ENCODE results near the gene IL17F.
A peak's percentile ranks its signal among the peaks of the same experiment; 100 is the strongest.
"Not testable (repeated sequence)": the region's sequence is repeated elsewhere in the genome, so short reads cannot be mapped to it uniquely, and the experiment has no call there.

Gene IL17F

DNA sequence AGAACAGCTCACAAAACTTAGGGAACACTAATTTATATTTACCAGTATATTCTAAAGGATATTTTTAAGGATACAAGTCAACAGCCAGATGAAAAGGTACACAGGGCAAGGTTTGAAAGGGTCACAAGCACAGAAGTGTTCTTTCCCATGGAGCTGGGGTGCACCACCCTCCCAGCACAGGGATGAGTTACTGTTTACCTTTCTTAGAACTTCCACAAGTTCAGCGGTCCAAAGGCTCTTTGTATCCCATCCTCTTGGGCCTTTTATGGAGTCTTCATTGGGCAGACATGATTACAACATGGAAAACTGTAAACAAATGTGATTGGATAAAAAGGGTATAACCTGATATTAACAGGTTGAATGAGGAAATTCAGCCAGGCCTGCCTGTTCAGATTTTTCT is 1.1 kb upstream of the IL17F start:
- DNase-seq (ENCODE audit: low read depth) = no peak

DNA sequence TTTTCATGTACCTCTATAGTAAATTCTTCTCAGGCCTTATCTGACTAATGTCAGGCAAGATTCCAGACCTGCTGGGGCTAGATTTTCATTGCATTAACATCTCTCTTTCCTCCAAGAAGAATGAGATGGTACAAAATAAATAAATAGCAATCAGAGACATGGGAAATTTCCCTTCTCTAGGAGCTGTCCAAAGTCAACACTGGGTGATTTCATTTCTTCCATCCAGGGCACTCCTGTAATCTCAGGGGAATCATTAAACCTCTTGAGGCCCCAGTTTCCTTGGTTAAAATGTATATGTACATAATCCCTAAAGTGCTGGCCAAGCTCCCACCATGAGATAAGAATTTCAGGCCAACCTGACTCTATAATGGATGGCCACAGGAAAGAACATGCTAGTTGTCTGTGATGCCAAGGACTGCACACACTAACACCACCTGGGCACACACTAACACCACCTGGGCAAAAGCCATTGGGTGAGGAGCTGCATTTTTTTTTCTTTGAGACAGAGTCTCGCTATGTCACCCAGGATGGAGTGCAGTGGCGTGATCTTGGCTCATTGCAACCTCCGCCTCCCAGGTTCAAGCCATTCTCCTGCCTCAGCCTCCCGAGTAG is 912 bp downstream of the IL17F start:
- no peak for DNase-seq (ENCODE audit: low read depth)

DNA sequence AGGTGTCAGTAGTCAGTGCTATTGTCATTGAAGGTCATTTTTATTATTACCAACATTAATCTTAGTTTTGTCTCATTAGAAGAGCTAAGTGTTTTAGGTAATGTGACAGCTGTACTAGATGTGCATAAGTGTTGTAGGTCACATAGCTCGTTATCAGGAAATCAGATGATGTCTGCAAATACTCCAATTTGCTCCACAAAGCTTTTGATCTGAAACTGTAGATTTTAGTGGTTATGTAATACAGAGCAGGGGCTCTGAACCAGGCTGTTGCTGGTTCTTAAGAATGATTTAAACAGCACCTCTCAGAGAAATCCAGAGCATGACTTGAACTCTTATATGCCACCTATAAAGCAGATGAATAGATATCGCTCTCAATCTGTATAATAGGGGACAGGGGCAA is 2.5 kb downstream of the IL17F start:
- no peak for DNase-seq (ENCODE audit: low read depth)

DNA sequence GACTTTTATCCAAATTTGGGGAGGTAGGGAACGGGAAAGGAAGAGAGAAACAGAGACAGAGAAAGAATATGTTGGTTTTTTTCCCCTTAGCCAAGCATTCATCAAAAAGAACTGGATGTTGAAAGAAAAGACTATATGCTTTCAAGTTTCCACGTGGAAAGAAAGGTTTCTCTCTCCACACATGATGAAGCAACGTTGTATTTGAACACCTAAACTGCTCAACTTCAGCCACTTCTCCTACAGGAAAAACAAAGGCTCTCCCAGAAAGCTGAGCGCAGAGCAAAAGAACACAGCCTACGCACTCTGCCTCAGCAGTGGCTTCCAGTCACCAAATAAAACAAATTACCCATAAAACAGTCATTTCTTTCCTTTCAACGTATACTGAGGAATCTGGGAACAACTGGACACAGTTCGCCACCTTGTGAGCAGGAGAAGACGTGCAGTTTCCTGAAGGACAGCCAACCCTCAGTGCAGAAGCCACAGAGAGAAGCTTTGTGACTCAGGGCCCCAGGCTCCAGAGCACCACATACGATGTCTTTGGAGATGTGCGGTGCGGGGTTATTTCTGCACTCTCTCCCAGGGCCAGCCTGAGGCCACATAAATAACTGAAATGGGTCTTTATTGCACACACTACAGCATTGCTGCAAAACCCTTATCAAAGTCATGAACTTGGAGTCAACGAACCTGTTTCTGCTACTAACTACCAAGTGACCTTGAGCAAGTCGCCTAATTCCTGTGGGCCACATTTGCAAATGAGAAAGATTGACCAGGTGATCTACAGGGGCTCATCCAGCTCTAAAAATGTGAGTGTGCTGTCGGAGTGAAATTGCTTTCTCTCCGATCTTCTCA is 10.1 kb downstream of the IL17F start:
- peak; percentile 76 for DNase-seq (ENCODE audit: low read depth)

DNA sequence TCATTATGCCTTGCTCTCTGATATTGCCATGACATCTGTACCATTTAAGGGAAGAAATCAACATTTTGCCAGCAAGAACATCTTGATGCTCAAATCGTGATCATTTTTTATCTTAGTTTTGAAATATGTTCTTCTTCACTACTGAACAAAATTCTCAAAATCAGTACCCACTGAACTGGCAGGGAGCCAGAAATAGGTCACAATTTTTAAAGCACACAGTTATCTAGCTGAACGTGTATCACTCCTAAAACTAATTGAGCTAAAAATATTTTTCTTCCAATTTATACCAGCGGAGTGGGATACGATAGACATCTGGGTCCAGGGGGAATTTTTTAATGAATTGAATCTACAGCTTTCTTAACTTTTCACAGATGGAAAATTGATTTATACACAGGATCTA is 11.3 kb downstream of the IL17F start:
- no peak for DNase-seq (ENCODE audit: low read depth)

DNA sequence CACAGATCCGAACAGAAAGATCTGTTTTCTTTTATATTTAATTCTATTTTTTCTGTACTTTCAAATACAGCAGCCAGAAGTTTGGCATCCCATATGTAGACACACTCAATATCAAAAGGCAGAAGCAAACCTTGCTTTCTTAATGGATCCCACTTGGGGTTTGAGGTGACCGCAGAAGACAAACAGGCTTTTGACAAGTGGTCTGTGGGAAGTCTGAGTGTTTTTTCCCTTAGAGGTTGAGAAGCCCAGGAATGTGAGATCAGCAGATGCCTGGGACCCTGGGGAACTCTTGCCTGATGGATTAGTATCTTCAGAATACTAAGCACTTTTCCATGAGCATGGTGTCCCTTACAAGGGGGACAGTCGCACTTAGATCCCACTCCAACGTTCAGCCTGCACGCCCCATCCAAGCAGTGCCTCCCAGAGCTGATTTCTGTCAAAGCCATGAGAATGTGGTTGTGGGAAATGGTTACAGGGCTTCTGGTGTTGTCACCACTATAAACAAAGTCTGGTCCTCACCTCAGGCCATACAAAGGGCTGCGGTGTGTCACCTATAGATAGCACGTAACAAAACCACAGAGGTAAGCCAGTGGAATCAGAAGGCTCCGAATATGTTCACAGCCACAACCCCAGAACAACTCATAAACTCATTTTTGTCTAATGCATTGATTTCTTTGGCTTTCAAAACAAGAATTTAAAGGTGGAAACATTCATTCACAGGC is 12.7 kb downstream of the IL17F start:
- no peak for DNase-seq (ENCODE audit: low read depth)

DNA sequence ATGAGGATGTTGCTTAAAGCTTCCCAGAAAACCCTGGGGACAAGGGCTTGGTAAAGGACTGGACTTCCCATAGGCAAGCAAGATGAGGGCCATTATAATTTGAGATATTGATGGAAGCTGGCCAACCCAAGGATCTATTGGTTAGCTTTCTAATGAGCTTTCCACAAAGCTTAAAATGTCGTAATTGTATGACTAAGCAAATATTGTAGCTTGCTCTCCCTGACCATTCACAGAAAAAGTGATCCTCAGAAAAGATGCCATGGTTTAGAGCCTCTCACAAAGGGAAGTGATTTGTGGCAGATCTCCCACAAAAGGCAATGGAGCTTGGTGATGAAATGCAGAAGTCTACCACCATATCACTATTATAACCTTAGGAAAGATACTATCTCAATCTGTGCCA is 13.6 kb downstream of the IL17F start:
- no peak for DNase-seq (ENCODE audit: low read depth)

DNA sequence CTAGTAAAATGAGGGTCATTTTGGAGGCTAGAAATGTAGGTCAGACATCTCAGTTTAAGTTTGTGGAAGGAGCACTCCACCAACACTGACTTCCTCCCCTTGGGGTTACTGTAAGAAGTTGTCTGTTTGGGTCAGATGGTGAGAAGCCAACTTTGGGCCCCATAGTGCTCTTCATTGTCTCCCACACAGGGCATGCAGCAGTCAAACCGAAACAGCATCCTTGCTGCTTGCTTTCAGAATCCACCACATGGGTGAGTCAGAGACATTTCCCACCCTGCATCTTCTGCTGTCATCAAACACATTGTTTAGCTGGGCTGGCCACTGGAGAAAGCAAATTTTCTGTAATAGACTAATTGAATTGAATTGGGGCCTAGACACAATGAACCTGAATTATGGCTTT is 16.8 kb downstream of the IL17F start:
- DNase-seq (ENCODE audit: low read depth) = no peak

DNA sequence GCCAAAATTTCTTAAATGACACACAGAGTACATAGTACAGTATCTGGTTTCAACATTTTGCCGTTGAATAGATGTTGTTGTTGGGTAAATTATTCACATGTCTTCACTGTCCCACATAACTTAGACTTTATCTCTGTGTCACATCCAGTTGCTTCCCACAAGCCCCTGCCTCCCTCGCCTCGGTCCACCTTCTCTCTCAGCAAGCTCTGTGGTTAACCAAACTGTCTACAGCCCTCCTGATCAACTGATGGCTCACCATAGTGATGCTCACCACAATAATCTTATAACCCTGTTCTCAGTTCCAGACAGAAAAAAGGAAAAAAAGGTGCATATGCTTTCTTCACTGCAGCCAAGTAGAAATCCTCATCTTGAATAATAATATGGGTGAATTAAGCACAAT is 23.0 kb downstream of the IL17F start:
- no peak for DNase-seq (ENCODE audit: low read depth)

DNA sequence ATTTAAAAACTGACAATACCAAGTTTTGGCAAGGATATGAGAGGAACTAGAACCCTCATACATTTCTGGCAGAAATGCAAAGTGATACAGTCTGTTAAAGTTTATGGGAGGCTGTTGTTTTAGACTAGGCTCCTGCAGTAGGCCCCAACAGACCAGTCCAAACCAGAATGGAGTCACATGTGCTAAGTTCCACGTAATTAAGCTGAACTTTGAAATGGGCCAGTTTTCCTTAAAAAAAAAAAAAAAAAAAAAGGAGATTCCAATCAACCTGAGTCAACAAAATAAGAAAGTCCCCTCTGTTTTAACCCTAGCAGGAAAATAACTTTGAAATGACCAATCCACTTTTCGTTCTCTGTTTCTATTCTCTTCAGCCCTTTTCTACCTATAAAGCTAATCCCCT is 26.5 kb downstream of the IL17F start:
- DNase-seq (ENCODE audit: low read depth) = no peak

DNA sequence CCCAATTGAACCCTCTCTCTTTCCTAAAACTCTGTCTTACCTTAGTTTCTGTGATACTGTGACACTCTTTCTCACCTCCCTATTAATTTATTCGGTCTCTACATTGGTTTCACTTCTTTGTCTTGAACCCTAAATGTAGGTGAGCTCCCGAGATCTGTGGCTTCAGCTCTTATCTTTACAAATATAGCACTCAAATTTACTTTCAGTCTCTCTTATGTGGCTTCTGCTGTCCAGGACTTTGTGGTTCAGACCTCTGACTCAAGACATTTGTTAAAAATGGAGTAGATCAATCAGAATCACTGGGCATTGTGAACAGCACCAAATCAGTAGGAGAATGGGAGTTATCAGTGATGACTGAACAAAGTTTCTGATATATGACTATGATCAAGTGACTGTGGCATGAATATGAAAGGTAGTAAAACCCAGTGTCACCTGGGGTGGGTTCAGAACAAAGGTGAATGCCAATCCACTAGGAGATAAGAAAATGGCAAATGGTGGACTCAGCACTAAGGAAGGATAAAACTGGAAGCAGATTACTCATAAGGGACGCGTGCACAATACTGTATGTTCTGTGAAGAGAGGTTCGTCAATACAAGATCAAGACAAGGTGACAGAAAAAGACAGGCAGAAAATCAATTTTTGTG is 27.2 kb downstream of the IL17F start:
- no peak for DNase-seq (ENCODE audit: low read depth)

DNA sequence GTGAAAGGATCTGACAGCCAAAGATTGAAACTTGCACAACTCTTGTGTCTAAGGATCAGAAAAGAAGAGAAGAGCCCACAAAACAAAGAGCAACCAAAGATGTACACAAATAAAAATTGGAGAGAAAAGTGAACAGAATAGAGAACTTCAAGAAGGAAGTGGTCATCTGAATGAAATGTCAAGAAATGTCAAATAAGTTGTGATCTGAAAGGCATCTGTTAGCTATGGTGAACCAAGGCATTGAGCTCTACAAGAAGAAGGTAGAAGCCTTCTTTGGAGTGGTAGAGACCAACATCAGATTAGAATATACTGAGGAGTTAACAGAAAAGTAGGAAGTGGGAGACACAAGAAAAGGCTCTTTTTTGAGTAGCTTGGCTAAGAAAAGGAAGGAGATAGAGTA is 28.5 kb downstream of the IL17F start:
- DNase-seq (ENCODE audit: low read depth) = no peak

DNA sequence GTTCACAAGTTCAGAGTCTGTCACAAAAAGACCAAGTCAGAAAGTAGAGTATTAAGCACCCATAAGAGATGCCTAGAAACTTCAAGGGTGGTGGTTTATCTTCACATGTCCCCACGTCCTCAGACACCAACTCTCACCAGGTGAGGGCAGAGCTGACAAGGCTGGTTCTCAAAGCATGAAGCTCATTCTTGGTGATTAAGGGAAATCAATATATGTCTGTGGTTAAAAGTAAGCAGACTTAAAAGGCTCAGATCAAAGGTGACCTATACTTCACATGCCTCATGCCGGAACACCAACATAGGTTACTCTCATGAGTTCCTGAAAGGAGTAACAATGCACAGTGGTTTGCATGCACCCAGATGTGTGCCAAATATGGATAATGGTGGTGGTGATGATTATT is 31.2 kb downstream of the IL17F start:
- no peak for DNase-seq (ENCODE audit: low read depth)

DNA sequence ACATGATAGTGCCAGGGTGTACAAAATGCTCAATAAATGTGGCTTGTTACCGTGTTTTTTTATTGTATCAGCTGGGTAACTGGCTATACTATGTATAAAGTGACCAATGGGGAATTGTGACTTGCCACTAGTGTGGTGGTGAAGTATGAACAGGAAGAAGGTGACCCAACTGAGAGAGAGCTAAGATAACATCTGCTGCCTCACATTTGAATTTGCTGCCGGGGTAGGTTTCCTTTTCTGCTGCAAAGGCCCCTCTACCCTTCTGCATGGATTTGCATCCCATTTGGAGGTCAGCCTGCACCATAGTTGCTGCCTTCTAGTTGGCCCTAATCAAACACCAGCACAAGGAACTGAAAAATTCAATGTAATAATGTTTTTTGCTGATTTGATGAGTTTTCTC is 34.1 kb downstream of the IL17F start:
- no peak for DNase-seq (ENCODE audit: low read depth)

DNA sequence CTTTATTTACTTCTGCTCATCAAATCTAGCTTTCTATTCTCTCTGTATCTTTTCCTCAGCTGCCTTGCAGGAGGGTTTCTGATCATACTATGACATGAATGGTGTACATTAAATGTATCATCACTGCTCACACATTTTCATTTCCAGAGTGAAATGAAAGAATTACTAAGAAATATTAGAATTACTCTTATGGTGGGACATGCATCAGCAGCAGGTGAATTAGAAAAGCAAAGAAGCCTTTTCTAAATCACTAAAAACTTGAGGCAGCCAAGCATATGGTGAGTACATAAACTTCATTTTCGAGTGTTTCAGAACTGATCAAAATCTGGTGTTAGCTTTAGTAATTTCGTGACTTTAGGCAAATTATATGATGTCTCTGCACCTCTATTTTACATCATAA is 34.5 kb downstream of the IL17F start:
- no peak for DNase-seq (ENCODE audit: low read depth)

DNA sequence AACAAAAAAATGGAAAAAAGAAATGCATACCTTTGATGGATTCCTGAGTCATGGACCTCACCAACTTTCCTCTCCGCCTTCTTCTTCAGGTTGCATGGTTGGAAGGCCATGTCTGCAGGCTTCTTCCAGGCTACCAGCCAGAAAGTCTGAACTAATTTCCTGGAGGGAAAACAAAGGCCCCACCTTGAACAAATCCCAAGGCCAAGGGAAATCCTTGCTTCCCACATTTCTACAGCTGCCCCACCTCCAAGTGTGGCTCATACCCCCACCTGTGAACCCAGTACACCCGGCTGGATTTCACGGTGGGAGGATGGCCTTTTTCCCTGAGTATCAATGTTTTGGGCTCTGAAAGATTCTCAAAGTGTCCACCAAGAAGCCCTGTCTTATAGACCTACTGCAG is 35.7 kb downstream of the IL17F start:
- DNase-seq (ENCODE audit: low read depth) = no peak

DNA sequence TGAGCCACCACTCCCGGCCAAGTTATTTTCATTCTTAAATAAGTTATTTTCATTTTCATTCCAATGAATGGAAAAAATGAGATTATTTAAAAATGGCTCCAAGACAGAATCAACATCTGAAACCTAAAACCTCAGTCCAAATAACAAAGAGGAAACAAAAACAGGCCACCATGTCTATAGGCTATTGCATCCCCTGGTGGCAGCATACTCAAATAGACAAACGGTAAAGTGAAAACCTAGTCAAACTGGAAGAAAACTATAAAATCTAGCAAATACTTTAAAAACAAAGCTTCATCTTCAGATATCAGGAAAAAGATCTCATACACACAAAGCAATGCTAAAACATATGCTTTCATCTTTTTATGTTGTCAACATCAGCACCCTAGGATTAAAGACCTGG is 37.2 kb downstream of the IL17F start:
- no peak for DNase-seq (ENCODE audit: low read depth)

DNA sequence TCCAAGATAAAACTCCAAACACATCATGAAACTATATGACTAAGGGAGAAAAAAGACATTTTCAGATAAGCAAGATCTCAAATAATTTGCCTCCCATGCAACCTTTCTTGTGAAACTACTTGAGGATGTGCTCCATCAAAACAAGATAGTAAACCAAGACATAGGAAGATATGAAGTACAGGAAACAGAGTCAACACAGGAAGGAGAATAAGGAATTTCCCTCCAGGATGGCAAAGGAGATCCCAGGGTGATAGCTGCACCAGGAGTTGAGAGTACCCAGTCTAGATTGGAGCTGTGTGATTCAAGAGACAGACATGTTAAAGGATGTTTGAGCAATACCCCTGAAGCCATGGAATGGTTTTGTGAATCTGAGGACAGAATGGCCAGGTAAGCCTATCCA is 42.8 kb downstream of the IL17F start:
- no peak for DNase-seq (ENCODE audit: low read depth)

DNA sequence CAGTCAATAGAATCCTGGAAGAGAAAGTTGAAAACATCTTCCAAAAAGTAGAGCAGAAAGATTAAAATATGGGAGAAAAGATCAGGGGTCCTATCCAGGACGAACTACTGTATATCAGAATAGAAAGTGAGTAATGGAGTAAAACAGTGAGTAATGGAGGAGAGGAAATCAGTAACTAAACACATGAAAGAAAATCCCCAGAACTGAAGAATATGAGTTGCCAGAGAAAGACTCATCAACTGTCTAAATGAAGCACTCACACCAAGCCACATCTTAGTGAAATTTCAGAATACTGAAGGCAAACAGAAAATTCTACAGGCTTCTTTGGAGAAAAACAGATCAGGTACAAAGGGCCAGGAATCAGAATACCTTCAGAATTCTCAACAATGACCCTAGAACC is 43.3 kb downstream of the IL17F start:
- DNase-seq (ENCODE audit: low read depth) = no peak

DNA sequence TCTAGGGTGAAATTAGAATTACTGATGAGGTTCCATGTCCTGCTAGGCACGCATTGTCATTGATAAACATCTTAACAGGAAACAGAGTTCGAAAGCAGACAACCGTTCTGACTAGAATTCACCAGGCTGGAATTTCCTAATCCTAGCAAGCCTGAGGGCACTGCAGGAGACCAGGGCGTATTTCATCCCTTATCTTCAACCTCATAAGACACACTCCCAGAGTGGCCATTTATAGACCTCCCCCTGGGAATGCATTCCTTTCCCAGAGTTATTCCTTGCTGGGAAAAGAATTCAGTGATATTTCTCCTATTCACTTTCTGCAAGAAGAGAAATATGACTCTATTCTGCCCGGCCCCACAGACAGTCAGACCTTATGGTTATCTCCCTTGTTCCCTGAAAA is 44.2 kb downstream of the IL17F start:
- DNase-seq (ENCODE audit: low read depth) = not testable (repeated sequence)

DNA sequence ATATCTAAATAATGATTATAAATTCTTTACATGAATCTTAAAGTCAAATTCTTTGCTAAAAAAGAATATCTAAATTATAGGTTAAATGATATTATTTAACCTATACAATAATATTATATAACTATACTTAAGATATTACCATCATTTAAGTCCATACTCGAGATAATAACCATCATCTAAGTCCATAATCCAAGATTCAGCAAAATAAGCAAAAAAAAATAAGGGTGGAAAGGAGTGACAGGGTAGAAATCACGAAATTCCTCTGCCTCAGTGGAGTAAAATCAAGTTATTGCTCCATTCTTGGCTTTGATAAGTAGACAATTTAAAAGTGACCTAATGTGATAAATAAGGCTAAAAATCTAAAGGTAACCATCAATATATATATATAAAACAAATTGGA is 48.4 kb downstream of the IL17F start:
- DNase-seq (ENCODE audit: low read depth) = no peak

DNA sequence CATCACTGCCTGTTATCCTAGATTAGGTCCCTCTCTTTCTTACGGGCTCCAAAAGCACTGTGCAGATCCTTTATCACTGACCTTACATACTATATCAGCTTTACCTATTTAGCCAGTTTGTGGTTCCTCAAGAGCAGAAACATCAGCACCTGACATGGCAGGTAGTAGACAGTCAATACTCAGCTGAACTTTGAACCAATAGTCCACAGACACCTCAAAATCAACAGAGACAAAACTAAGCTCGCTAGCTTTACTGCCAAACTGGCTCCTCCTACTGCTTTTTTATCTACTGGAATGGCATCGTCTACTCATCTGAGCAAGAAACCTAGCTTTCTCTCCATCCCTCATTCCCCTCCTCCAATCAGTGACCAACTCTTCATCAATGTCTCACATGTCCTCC is 52.5 kb downstream of the IL17F start:
- no peak for DNase-seq (ENCODE audit: low read depth)

DNA sequence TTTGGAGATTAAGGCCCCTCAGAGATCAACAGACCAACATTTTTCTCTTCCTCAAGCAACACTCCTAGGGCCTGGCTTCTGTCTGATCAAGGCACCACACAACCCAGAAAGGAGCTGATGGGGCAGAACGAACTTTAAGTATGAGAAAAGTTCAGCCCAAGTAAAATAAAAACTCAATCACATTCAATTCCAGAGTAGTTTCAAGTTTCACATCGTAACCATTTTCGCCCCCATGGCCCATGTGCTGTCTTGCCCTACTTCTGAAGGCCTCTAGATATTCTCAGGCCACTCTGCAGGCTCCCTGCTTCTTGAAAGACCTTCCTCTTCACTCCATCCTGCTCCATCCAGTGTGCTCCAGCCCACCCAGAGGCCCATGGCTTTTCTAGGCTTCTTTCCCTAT is 53.9 kb downstream of the IL17F start:
- DNase-seq (ENCODE audit: low read depth) = no peak
